HG03159 (cell line): ENCODE measurements around the gene CYSLTR2.
"Not testable (repeated sequence)": the region's sequence is repeated elsewhere in the genome, so short reads cannot be mapped to it uniquely, and the experiment has no call there.

Experiments
- ATAC-seq: cut with Tn5 transposase; IDR thresholded peaks from one replicate; pipeline ENCODE4 v1.9.1; 2021; ENCODE audit warnings: mild to moderate bottlenecking, moderate library complexity; ENCODE audit not compliant: unreplicated experiment

The CYSLTR2 gene

GRCh38 chr13:48686636-48687210 is 33.0 kb downstream of the CYSLTR2 start:
- ATAC-seq: no peak

GRCh38 chr13:48687249-48687648 is 33.5 kb downstream of the CYSLTR2 start:
- no peak for ATAC-seq

DNA sequence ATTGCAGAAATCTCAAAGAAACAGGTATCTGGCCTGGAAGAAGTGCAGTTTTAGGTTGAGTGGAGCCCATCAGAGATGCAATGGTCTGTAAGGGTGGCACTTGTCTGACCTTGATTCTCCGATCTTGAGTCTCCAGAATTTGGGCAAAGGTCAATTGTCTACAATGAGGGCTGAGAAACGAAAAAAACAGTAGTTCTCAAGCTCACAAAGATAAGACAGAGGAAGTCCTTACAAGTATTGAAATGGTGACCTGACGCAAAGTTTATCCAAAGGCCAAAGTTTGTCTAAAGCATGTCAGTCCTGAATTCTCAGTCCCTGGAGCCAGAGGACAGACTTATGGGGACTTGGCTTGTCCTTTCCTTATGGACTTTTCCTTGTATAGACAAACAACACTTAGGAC is 40.3 kb downstream of the CYSLTR2 start:
- ATAC-seq: no peak

- no peak for ATAC-seq
These were observed 42.0 kb downstream of the CYSLTR2 start for GRCh38 chr13:48695776-48696175.

DNA sequence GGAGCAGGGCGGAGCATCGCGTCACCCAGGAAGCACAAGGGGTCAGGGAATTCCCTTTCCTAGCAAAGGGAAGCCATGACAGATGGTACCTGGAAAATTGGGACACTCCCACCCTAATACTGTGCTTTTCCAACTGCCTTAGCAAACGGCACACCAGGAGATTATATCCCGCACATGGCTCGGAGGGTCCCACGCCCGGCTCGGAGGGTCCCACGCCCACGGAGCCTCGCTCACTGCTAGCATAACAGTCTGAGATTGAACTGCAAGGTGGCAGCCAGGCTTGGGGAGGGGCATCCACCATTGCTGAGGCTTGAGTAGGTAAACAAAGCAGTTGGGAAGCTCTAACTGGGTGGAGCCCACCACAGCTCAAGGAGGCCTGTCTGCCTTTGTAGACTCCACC is 42.9 kb downstream of the CYSLTR2 start:
- ATAC-seq: not testable (repeated sequence)

GRCh38 chr13:48707405-48707804 is 53.7 kb downstream of the CYSLTR2 start:
- no peak for ATAC-seq

- ATAC-seq: no peak
These were observed 55.0 kb downstream of the CYSLTR2 start for GRCh38 chr13:48708764-48709163.

DNA sequence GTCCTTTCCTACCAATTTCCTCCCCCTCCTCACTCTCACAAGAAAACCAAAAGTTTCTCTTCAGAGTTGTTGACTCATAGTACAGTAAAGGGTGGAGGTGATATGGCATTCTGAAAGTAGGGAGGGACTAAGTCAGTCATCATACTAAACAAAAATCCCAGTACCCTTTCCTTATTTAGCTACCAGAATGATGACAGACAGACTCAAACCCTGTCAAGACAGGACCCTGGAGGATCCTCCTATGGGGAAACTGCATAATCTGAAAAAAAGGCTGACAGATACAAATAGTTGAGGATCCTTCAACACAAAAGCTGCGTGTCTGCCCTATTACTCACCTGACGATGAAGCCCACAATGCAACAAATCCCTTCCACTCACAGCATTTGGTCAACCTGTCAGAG is 55.5 kb downstream of the CYSLTR2 start:
- no peak for ATAC-seq

- no peak for ATAC-seq
These were observed 56.4 kb downstream of the CYSLTR2 start for GRCh38 chr13:48710160-48710559.

DNA sequence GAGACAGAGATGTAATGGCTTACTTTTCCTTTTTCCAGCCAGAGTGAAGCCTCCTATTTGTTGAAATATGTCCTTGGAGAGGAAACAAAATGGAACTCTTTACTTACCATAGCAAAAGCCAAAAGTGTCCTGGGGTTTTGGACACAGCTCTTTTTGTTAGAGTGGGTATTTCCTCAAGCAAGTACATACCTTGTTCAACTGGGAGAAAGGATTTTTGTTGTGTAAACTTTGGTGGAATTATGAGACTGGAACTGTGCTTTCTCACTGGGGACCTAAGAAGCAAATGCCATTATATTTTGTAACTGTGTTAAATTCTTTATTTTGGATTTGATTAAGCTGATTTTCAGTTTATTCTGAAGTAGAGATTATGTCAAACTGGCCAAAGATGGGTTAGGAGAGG is 58.4 kb downstream of the CYSLTR2 start:
- ATAC-seq: no peak

DNA sequence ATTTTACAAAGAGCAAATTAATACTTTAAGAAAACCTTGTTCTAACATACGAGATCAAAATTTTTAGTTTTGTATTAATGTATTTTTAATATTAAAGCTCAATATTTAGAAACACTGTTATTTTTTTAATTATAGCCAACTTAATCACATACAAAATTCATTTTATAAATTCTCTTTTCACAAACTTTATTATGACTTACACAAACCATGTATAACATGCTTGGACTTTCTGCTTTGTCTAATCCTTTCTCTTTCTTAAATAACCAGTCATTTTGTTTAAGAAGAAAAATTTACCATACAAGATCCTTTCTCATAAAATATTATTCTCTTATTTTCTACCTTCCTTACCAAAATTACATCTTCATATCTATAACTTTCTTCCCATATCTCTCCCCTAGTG is 62.2 kb downstream of the CYSLTR2 start:
- no peak for ATAC-seq

DNA sequence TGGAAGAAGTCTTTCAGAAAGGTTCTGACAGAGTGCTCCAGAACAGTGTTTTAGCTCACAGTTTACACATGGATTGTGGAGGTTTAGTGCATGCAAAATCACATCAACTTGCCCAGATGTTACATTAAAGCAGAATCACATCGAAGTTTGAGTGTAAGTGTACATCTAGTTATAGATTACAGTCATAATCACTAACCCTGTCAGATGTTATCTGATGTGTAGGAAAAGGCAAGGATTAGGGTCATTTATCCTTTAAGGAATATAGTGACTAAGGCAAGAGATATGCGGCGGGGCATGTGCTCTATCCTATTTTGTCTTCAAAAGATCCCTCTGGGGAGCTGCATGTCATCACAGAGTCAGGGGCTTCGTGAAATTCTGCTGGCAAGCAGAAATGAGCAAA is 66.9 kb downstream of the CYSLTR2 start:
- no peak for ATAC-seq

DNA sequence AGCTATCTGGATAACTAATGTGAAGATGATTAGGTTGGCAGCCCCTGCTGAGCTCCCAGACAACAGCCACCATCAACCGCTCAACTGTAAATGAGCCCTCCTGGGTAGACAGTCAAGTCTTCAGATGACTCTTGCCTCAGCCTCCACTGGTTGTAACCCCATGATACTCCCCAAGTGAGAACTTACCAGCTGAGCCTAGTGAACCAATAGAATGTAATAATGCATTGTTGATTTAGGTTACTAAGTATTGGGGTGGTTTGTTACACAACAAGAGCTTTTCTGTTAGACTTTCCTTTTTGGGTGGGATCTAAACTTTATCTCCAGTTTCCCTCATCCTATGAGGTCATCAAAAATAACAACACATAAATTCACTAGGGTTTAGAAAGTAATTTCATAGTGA is 69.4 kb downstream of the CYSLTR2 start:
- no peak for ATAC-seq

GRCh38 chr13:48725271-48725670 is 71.5 kb downstream of the CYSLTR2 start:
- ATAC-seq: no peak

GRCh38 chr13:48726711-48727110 is 73.0 kb downstream of the CYSLTR2 start:
- ATAC-seq: no peak

GRCh38 chr13:48727241-48728011 is 73.7 kb downstream of the CYSLTR2 start:
- ATAC-seq: no peak

DNA sequence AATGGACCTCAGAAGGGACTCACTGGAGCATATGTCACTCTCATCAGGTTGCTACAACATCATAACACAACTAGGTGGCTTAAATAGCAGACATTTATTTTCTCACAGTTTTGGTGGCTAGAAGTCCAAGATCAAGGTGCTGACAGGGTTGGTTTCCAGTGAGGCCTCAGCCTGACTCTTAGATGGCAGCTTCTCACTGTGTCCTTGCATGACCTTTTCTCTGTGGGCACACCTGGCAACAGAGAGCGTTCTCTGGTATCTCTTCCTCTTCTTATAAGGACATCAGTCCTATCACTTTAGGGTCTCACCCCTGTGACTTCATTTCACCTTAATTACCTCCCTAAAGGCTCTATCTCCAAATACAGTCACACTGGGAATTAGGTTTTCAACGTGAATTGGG is 74.5 kb downstream of the CYSLTR2 start:
- no peak for ATAC-seq

DNA sequence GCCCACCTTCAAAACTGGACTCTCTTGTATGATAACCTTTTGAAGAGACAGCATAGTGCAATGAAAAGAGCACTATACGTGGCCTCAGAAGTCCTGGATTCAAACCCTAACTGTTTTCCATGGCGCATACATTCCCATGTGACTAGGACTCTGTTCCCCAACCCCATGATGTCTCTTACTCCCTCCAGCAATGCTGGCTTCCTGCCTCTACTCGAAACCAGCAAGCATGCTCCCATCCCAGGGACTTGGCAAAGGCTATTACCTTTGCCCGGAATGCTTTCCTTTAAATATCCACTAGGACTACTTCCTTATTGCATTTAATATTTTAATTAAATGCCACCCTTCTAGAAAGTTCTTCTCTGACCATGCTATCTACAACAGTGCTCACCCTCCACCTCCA is 75.1 kb downstream of the CYSLTR2 start:
- no peak for ATAC-seq

GRCh38 chr13:48729856-48730255 is 76.1 kb downstream of the CYSLTR2 start:
- no peak for ATAC-seq

DNA sequence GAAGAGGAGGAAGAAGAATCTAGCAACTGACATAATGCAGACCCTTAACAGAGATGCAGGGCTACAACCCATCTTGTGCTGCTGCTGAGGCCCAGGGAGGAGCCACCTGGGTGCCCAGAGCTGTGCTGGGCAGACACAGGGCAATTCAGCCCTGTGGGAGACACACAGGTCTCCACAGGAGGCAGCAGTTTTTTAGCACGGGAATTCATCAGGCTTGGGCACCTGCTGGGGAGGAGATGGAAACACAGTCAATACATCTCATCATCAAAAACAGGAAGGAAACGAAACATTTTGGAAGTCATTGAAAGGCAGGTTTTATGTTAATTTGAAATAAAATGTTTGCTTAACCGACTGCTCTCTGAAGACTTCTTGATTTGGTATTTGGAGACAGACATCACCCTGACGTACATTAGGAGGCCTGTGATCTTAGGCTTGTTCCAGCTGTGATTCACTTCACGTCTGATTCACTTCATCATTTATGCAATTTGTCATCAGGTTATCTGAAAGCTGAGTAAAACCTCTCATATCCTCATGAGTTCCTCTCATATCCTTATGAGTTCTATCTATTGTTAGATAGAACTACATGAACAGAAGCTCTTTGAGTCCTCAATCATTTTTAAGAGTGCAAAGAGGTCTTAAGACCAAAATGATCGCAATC is 77.4 kb downstream of the CYSLTR2 start:
- ATAC-seq: no peak

DNA sequence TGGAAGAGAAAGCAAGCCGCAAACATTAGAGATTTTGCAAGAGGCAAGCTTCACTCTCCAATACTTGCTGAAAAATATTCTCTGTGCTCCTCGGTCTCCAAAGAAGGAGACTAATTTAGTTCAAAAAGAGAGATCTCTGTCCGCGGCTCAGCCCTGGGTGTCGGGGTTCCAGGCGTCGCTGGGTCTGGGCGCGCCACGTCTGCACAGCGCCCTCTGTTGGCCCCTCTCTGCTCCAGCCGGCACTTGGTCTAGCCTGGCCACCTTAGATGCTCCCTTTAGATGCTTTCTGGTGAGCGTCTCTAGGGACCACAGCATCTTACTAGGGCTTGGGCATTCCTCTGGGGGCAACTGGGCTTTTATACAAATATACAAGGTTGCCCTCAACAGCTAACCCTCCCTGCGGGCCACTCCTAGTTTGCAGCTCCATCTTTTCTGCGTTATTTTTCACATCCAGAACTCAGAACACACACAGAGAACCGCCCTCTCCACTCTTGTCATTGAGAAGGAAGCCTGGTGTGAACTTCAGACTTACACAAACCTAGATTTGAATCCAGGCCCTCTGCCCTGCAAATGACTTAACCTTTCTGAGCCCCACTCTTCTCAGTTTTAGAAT is 78.3 kb downstream of the CYSLTR2 start:
- no peak for ATAC-seq
